UCSD-AML1 (cell line): ENCODE data around the gene RNF149.
"Not testable (repeated sequence)": the region's sequence is repeated elsewhere in the genome, so short reads cannot be mapped to it uniquely, and the experiment has no call there.

Source experiments
- DNase-seq: peaks from one replicate; lab custom pipeline; 2025; ENCODE audit not compliant: unreplicated experiment; lab: John Stamatoyannopoulos, UW

Gene RNF149

DNA sequence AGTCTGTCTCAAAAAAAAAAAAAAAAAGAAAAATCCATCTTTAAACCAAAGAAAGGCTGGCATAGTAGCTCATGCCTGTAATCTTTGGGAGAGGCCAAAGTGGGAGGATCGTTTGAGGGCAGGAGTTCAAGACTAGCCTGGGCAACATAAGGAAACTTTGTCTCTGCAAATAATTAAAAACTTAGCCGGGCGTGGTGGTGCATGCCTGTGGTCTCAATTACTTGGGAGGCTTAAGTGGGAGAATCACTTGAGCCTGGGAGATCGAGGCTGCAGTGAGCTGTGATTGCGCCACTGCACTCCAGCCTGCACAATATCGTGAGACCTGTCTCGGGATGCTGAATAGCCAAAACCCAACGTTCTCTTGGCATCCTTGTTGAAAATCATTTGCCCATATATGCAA, 49.7 kb downstream of the RNF149 start:
- DNase-seq = no peak

DNA sequence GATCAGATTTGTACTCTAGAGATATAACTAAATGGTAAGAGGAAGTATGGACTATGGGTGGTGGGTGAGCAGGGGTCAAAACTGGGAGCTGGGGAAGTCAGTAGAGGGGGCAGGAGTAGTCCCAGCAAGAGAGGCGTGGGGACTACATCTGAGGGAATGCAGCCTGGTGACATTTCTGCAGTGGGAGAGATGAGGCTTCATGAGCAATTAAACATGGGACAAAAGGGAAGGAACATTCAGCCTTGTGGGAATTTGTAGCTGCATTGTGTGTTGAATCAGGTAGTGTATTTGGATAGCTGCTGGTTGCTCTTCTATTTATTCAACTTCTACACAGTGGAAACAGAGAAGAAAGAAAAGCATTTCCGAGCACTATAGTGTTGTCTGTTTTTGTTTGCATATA, 52.2 kb downstream of the RNF149 start:
- DNase-seq = no peak

GRCh38 chr2:101255501-101255900, 53.0 kb downstream of the RNF149 start:
- DNase-seq = no peak

GRCh38 chr2:101253703-101254450, 54.6 kb downstream of the RNF149 start:
- no peak for DNase-seq

GRCh38 chr2:101253013-101253702, 55.3 kb downstream of the RNF149 start:
- peak; percentile 73 for DNase-seq

DNA sequence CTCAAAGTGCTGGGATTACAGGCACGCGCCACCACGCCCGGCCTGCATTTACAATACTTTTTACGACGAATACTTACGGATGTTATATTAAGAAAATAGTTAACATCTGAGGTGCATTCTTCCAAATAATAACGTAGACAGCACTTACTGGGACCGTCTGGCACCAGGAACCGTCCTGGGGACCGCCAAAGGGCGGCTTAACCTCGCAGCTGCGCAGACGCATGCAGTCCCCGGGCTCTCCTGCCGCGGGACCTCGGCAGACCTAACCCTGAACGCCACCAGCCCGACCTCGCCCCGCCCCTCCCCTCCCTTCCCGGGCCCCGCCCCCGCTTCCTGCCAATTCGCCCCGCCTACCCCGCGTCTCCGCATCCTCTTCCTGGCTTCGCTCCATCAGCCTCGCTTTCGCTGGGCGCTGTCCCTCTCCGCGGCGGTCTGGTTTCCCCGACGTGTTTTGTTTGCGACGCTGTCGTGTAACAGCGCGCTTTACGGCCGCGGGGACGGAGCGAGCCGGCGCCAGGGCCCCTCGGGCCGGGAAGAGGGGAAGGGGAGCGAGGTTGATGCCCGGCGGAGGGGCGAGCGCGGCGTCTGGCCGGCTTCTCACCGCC, 56.0 kb downstream of the RNF149 start, which contains the start of gene CNOT11:
Gene CNOT11 (plus strand): TSS at position 479 of the 605 bp plus-strand sequence. CDS start 79 bp downstream, at position 558.
- DNase-seq = peak; percentile 99

- no peak for DNase-seq
Measured at GRCh38 chr2:101251844-101252407, 56.6 kb downstream of the RNF149 start.

- not testable (repeated sequence) for DNase-seq
Measured at GRCh38 chr2:101251246-101251781, 57.2 kb downstream of the RNF149 start.

DNA sequence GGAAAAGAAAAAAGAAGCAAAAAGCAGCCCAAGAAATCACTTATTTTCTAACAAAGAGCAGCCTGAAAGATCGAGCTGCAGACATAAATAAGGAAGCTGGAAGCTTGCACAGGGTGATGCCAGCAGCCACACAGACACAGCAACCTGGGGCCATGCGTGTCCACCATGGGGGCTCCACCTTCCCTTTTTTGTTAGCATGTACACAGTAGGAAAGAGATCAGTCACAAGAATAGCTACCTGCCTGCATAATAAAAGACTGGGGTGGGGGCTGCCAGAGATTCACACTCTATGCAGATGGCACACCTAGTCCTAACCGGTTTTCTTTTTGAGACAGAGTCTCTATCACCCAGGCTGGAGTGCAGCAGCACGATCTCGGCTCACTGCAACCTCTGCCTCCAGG, 58.7 kb downstream of the RNF149 start:
- no peak for DNase-seq

GRCh38 chr2:101248756-101249155, 59.7 kb downstream of the RNF149 start:
- DNase-seq = not testable (repeated sequence)

- DNase-seq = not testable (repeated sequence)
Measured at GRCh38 chr2:101245468-101245867, 63.0 kb downstream of the RNF149 start.

GRCh38 chr2:101244899-101245298, 63.6 kb downstream of the RNF149 start:
- DNase-seq = not testable (repeated sequence)

GRCh38 chr2:101244373-101244772, 64.1 kb downstream of the RNF149 start:
- not testable (repeated sequence) for DNase-seq

GRCh38 chr2:101241158-101241557, 67.3 kb downstream of the RNF149 start:
- DNase-seq = no peak

DNA sequence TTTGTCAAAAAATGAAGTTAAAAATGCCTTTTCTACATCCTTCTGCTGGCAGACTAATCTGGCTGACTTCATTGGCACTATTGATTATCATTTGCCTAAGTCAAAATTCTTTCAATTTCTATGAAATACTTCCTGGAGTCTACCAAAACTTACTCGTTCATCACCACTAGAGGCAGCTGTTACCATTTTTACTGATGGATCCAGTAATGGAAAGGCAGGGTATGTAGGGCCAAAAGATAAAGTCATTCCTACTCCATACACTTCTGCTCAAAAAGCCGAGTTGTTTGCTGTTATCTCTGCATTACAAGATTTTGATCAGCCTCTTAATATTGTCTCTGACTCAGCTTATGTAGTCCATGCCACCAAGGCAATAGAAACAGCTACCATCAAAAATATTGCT, 67.8 kb downstream of the RNF149 start:
- not testable (repeated sequence) for DNase-seq

- not testable (repeated sequence) for DNase-seq
Measured at GRCh38 chr2:101239760-101240118, 68.8 kb downstream of the RNF149 start.

DNA sequence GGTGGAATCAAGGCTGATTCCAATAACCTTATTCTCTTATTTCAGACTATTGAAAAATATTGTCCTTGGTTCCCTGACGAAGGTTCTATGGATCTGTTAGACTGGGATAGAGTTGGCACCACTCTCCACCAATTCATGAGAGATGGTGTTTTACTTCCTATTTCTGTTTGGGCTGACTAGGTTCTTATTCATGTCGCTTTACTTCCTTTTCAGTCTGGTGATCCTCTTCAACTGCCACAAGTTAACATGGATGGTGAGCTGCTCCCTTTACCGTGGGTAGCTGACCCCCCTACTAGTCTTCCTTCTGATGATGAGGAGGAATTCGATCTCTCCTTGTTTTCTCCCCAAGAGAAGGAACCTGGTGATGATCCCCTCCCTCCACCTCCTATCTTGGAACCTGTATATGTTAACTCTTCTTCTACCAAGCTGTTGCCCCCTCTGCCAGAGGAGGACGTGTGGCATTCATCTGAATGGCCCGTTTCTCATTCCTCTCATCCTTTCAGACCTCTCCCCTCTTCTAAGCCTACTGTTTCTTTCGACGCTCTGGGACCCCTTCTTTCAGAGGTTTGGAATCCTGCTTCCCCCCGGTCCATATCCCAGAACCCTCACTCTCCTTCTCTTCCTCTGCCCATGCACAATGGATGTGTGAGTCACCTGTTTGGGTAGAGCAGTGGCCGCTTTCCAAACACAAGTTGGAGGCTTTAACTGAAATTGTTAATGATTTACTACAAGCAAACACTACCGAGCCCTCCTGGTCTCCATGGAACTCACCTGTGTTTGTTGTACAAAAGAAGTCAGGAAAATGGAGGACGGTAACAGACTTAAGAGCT, 69.4 kb downstream of the RNF149 start:
- no peak for DNase-seq

- not testable (repeated sequence) for DNase-seq
Measured at GRCh38 chr2:101237944-101238343, 70.6 kb downstream of the RNF149 start.

DNA sequence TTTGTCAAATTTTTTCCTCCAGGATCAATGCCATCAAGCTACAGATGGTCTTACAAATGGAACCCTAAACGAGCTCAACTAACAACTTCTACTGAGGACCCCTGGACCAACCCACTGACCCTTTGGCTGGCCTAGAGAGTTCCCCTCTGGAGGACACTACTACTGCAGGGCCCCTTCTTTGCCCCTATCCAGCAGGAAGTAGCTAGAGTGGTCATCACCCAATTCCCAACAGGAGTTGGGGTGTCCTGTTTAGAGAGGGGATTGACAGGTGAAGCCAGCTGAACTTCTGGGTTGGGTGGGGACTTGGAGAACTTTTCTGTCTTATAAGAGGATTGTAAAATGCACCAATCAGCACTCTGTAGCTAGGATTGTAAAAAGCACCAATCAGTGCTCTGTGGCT, 72.5 kb downstream of the RNF149 start:
- not testable (repeated sequence) for DNase-seq

GRCh38 chr2:101234169-101234938, 74.1 kb downstream of the RNF149 start:
- DNase-seq = no peak
